ENCODE measurements around the gene LCE1F. TPM values are rescaled to one million over a fixed set of nuclear protein-coding genes. Genes with fewer than 3 reads are reported as not detected.
A peak's percentile ranks its signal among the peaks of the same experiment; 100 is the strongest.

The LCE1F gene
- not detected for total RNA-seq
- not detected for polyA plus RNA-seq
- 0 reads per million in 6 experiments for total RNA-seq

GRCh38 chr1:152774875-152775274, at the start of gene LCE1F:
Gene LCE1F, plus strand, starts transcription at chr1:152775140. Its CDS starts 1,232 bp downstream, at chr1:152776372.
- H3K4me3 Mint-ChIP-seq: no peak within 1 kb of the TSS
- ATAC-seq (no peak), DNase-seq (no peak)
- H3K4me1 Mint-ChIP-seq: no peaks in the 10 kb centered on the region
- peak within 1 kb of the TSS in 1 of 10 donors; percentile 6 for H3K27ac Mint-ChIP-seq
- peaks cover 0 to 5% (median 2%) of the 10 kb centered on the region in 3 donors for H3K36me3 Mint-ChIP-seq
- H3K27me3 Mint-ChIP-seq: peaks cover 18 to 67% (median 24%) of the 10 kb centered on the region in 5 donors
- POLR2A ChIA-PET: no interaction called here
- H3K9me3 Mint-ChIP-seq: peaks cover 0 to 10% (median 2%) of the 10 kb centered on the region in 9 donors

DNA sequence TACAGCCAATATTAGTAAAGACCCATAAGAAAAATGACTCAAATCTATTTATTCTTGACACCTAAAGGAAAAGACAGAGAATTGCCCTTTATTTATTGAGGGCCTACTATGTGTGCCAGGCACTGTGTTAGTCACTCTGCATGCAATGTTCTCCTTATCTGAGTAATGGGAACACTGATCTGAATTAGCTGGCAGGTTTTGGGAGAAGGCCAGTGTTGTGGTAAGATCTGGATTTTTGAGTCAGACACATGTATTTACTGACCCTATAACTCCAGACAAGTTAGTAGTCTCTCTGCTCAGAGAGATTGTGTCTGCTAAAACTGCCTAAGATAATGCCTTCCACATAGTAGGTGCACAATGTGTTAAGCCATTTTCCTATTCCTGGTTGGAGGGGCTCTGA, 49.7 kb upstream of the LCE1F start:
- POLR2A ChIA-PET: no interaction called here
- Mint-ChIP-seq H3K4me3 (no peak overlapping the region), H3K27me3 (peaks cover 4 to 32% (median 5%) of the 10 kb centered on the region in 5 donors), H3K9me3 (no peaks in the 10 kb centered on the region), H3K27ac (no peak overlapping the region), H3K4me1 (no peaks in the 10 kb centered on the region), H3K36me3 (no peaks in the 10 kb centered on the region)
- ATAC-seq (no peak), DNase-seq (no peak)

DNA sequence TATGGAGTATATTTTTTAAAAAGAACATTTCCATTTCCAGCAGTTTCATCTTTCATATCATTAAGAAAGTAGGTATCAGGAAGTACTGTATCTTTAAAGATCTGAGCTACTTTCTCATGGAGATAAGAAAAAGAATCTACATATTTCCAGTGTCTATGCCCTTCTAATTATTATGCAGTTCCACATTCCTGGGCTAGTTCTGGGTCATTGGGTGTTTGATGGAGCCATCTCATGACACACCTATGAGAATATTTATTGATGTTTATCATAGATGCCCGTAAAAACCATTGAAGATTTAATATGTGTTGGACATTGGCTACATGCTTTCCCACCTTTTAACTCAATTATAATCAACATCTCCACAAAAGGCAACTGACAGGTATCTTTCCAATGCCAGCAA, 46.0 kb upstream of the LCE1F start:
- no peak for ATAC-seq
- no peaks in the 10 kb centered on the region for H3K4me1 Mint-ChIP-seq
- no peaks in the 10 kb centered on the region for H3K36me3 Mint-ChIP-seq
- peaks cover 5 to 40% (median 8%) of the 10 kb centered on the region in 5 donors for H3K27me3 Mint-ChIP-seq
- no peak for DNase-seq
- POLR2A ChIA-PET: interaction anchor here (0.5 kb wide), 1 partner anchor 50 kb away, joined by 3 read pairs; no protein-coding TSS in a partner anchor
- H3K9me3 Mint-ChIP-seq: no peaks in the 10 kb centered on the region
- H3K27ac Mint-ChIP-seq: no peak overlapping the region
- no peak overlapping the region for H3K4me3 Mint-ChIP-seq

- POLR2A ChIA-PET: no interaction called here
- H3K27me3 Mint-ChIP-seq: peaks cover 13 to 62% (median 23%) of the 10 kb centered on the region in 5 donors
- no peak for DNase-seq
- H3K4me3 Mint-ChIP-seq: no peak overlapping the region
- H3K4me1 Mint-ChIP-seq: no peaks in the 10 kb centered on the region
- H3K27ac Mint-ChIP-seq: no peak overlapping the region
- peaks cover 0 to 2% (median 0%) of the 10 kb centered on the region in 9 donors for H3K9me3 Mint-ChIP-seq
- no peak for ATAC-seq
- no peaks in the 10 kb centered on the region for H3K36me3 Mint-ChIP-seq
Measured at GRCh38 chr1:152735648-152736047, 39.3 kb upstream of the LCE1F start.

GRCh38 chr1:152737997-152738396, 36.9 kb upstream of the LCE1F start:
- H3K4me1 Mint-ChIP-seq: no peaks in the 10 kb centered on the region
- ATAC-seq (no peak), DNase-seq (no peak)
- peaks cover 15 to 74% (median 31%) of the 10 kb centered on the region in 5 donors for H3K27me3 Mint-ChIP-seq
- H3K36me3 Mint-ChIP-seq: no peaks in the 10 kb centered on the region
- no peak overlapping the region for H3K27ac Mint-ChIP-seq
- POLR2A ChIA-PET: no interaction called here
- peaks cover 0 to 8% (median 0%) of the 10 kb centered on the region in 9 donors for H3K9me3 Mint-ChIP-seq
- H3K4me3 Mint-ChIP-seq: no peak overlapping the region

- no peak overlapping the region for H3K4me3 Mint-ChIP-seq
- H3K4me1 Mint-ChIP-seq: no peaks in the 10 kb centered on the region
- H3K27ac Mint-ChIP-seq: no peak overlapping the region
- DNase-seq (no peak), ATAC-seq (no peak)
- H3K36me3 Mint-ChIP-seq: no peaks in the 10 kb centered on the region
- POLR2A ChIA-PET: no interaction called here
- peaks cover 22 to 74% (median 41%) of the 10 kb centered on the region in 5 donors for H3K27me3 Mint-ChIP-seq
- peaks cover 0 to 9% (median 0%) of the 10 kb centered on the region in 9 donors for H3K9me3 Mint-ChIP-seq
Measured at GRCh38 chr1:152739841-152740240, 35.1 kb upstream of the LCE1F start.

- H3K9me3 Mint-ChIP-seq: peaks cover 0 to 9% (median 0%) of the 10 kb centered on the region in 9 donors
- H3K27ac Mint-ChIP-seq: no peak overlapping the region
- no peaks in the 10 kb centered on the region for H3K4me1 Mint-ChIP-seq
- DNase-seq: no peak
- no peaks in the 10 kb centered on the region for H3K36me3 Mint-ChIP-seq
- no peak for ATAC-seq
- POLR2A ChIA-PET: no interaction called here
- H3K4me3 Mint-ChIP-seq: no peak overlapping the region
- H3K27me3 Mint-ChIP-seq: peaks cover 23 to 73% (median 38%) of the 10 kb centered on the region in 5 donors
Measured at GRCh38 chr1:152741656-152742055, 33.3 kb upstream of the LCE1F start.

- DNase-seq (no peak), ATAC-seq (no peak)
- Mint-ChIP-seq H3K9me3 (peaks cover 0 to 9% (median 0%) of the 10 kb centered on the region in 9 donors), H3K27me3 (peaks cover 26 to 68% (median 29%) of the 10 kb centered on the region in 5 donors), H3K27ac (no peak overlapping the region), H3K36me3 (no peaks in the 10 kb centered on the region), H3K4me1 (no peaks in the 10 kb centered on the region), H3K4me3 (no peak overlapping the region)
- POLR2A ChIA-PET: no interaction called here
Measured at GRCh38 chr1:152743371-152744145, 31.4 kb upstream of the LCE1F start.

DNA sequence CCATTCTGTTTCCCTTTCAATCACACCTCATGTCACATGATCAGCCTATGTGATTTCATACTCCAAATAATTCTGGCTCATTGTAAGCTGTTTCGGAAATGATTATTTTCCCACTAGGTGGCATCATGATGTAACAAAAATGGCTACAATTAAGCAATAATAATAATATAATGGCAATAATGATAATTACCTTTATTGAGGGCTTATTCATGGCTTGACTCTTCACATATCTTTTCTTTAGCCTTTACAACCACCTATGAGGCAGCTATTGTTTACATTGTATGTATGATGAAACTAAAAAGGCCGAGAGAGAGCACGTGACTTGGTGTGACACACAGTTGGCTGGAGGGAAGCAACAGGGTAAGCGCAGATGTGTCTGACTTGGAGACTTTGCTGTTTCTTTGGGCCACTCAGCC, 29.6 kb upstream of the LCE1F start:
- Mint-ChIP-seq H3K9me3 (peaks cover 0 to 9% (median 0%) of the 10 kb centered on the region in 9 donors), H3K4me1 (no peaks in the 10 kb centered on the region), H3K27me3 (peaks cover 24 to 69% (median 36%) of the 10 kb centered on the region in 5 donors), H3K27ac (no peak overlapping the region), H3K4me3 (no peak overlapping the region), H3K36me3 (no peaks in the 10 kb centered on the region)
- DNase-seq: no peak
- POLR2A ChIA-PET: no interaction called here
- no peak for ATAC-seq

DNA sequence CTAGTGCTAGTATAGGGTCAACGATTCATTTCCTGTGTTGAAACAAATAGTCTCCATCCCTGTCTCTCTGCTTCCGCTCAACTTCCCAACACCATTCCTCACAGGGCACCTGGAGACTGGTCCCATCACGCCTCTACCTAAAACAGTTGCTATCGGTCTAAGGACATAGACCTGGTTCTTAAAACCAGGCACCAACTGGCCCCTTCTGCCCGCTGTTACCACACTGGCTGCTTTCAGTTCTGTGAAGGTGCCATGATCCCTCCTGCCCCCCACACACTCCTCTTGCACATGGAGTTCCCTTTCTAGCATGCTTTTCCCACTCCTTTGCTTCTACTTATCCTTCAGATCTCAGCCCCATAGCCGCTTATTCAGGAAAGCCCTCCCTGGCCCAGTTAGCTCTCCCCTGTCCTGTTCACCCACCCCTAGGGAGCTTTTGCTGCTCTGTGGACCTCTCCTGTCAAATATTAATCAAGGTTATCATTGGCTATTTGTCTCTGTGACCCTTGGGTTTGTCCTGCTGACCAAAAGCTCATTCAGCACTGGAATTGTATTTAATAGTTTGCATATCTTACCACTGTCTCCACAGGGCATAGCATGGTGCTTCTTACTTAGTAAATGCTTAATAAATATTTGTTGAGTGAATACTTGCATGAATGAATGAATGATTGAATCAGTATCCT, 29.0 kb upstream of the LCE1F start:
- Mint-ChIP-seq H3K27ac (no peak overlapping the region), H3K27me3 (peaks cover 25 to 75% (median 40%) of the 10 kb centered on the region in 5 donors), H3K4me3 (no peak overlapping the region), H3K4me1 (no peaks in the 10 kb centered on the region), H3K9me3 (peaks cover 0 to 9% (median 0%) of the 10 kb centered on the region in 9 donors), H3K36me3 (no peaks in the 10 kb centered on the region)
- POLR2A ChIA-PET: no interaction called here
- no peak for ATAC-seq
- no peak for DNase-seq

DNA sequence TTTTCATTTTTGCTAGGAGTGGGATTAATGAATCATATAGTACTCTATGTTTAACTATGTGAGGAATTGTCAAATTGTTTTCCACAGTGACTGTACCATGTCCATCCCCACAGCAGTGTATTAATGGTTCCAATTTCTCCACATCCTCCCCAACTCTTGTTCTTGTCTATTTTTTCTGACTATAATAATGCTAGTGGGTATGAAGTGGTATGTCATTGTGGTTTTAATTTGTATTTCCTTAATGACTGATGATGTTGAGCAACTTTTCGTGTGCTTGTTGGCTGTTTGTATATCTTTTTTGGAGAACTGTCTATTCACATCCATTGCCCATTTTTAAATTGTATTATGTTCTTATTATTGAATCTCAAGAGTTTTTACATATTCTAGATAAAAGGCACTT, 27.1 kb upstream of the LCE1F start:
- H3K4me3 Mint-ChIP-seq: no peak overlapping the region
- H3K27ac Mint-ChIP-seq: no peak overlapping the region

GRCh38 chr1:152752225-152752624, 22.7 kb upstream of the LCE1F start:
- ATAC-seq: no peak
- POLR2A ChIA-PET: no interaction called here
- Mint-ChIP-seq H3K4me1 (no peaks in the 10 kb centered on the region), H3K36me3 (no peaks in the 10 kb centered on the region), H3K4me3 (no peak overlapping the region), H3K27me3 (peaks cover 24 to 75% (median 43%) of the 10 kb centered on the region in 5 donors), H3K9me3 (peaks cover 0 to 3% (median 0%) of the 10 kb centered on the region in 9 donors), H3K27ac (no peak overlapping the region)
- DNase-seq: no peak

More for the DNA sequence above, 27.1 kb upstream of the LCE1F start:
- POLR2A ChIA-PET: no interaction called here
- no peak for DNase-seq
- no peak for ATAC-seq
- peaks cover 0 to 3% (median 0%) of the 10 kb centered on the region in 9 donors for H3K9me3 Mint-ChIP-seq
- H3K4me1 Mint-ChIP-seq: no peaks in the 10 kb centered on the region
- H3K27me3 Mint-ChIP-seq: peaks cover 21 to 84% (median 41%) of the 10 kb centered on the region in 5 donors
- H3K36me3 Mint-ChIP-seq: no peaks in the 10 kb centered on the region

DNA sequence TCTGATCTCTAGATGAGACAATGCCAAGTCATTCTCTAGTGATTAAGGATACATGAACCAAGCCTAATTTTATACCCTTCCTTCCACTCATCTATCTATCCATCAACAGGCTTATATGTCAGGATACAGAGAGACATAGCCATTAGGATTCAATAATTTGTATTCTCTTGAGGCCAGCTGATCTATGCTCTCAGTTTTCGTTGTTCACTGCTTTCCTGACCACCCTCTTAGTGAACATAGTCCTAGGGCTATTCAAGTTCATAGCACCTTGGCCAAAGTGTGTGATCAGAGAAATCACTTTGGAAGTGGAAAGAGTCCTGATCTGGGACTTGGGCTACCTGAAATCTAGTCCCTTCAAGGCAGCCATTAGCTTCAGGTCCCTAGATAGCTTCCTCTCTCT, 21.4 kb upstream of the LCE1F start:
- H3K4me1 Mint-ChIP-seq: no peaks in the 10 kb centered on the region
- peaks cover 27 to 74% (median 42%) of the 10 kb centered on the region in 5 donors for H3K27me3 Mint-ChIP-seq
- H3K36me3 Mint-ChIP-seq: no peaks in the 10 kb centered on the region
- no peak for DNase-seq
- no peak overlapping the region for H3K27ac Mint-ChIP-seq
- no peak overlapping the region for H3K4me3 Mint-ChIP-seq
- ATAC-seq: no peak
- peaks cover 0 to 3% (median 0%) of the 10 kb centered on the region in 9 donors for H3K9me3 Mint-ChIP-seq
- POLR2A ChIA-PET: no interaction called here

Measured in naive thymus-derived CD8-positive, alpha-beta T cell (primary cell).